ENCODE measurements around the gene TBC1D24.

The TBC1D24 gene

GRCh38 chr16:2482708-2483534 lies 8.0 kb downstream of the TBC1D24 start:
- H3K79me2 ChIP-seq (ENCODE audit: low read length), result peaks cover 7% of the 10 kb centered on the region; the same call in 1 of the 2 replicates
- no peak for DNase-seq
- H3K4me1 ChIP-seq (ENCODE audit: low read length), result no peaks in the 10 kb centered on the region
- no peaks in the 10 kb centered on the region for H4K20me1 ChIP-seq (ENCODE audit: insufficient read depth, low read length)
- H3K9ac ChIP-seq (ENCODE audit: low read length), result no peak overlapping the region
- no peak overlapping the region for H2AFZ ChIP-seq (ENCODE audit: low read length)
- no peaks in the 10 kb centered on the region for H3K9me3 ChIP-seq (replicated peaks; ENCODE audit: insufficient read depth, low read length)
- no peaks in the 10 kb centered on the region for H3K27me3 ChIP-seq (replicated peaks; ENCODE audit: insufficient read depth, low read length)
- TF ChIP-seq EZH2phosphoT487 (IDR thresholded peaks at IDR 0.05; ENCODE audit: low read length) (no peak), EZH2 (optimal IDR thresholded peaks at IDR 0.05; ENCODE audit: low read depth, low read length) (no peak)
- TF ChIP-seq, protein P1, sequence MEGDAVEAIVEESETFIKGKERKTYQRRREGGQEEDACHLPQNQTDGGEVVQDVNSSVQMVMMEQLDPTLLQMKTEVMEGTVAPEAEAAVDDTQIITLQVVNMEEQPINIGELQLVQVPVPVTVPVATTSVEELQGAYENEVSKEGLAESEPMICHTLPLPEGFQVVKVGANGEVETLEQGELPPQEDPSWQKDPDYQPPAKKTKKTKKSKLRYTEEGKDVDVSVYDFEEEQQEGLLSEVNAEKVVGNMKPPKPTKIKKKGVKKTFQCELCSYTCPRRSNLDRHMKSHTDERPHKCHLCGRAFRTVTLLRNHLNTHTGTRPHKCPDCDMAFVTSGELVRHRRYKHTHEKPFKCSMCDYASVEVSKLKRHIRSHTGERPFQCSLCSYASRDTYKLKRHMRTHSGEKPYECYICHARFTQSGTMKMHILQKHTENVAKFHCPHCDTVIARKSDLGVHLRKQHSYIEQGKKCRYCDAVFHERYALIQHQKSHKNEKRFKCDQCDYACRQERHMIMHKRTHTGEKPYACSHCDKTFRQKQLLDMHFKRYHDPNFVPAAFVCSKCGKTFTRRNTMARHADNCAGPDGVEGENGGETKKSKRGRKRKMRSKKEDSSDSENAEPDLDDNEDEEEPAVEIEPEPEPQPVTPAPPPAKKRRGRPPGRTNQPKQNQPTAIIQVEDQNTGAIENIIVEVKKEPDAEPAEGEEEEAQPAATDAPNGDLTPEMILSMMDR (IDR thresholded peaks at IDR 0.05; ENCODE audit: low read length), result no peak
- H3K4me2 ChIP-seq (ENCODE audit: low read depth, low read length), result no peak overlapping the region
- H3F3A ChIP-seq (ENCODE audit: insufficient read depth, low read length), result no peaks in the 10 kb centered on the region
- no peaks in the 10 kb centered on the region for H3K36me3 ChIP-seq (replicated peaks; ENCODE audit: insufficient read depth, low read length)
- H3K4me3 ChIP-seq (ENCODE audit: low read length), result no peak overlapping the region
- H3K9me2 ChIP-seq (replicated peaks; ENCODE audit: insufficient read depth, low read length), result no peaks in the 10 kb centered on the region
- no peak overlapping the region for H3K27ac ChIP-seq (ENCODE audit: low read length)

DNA sequence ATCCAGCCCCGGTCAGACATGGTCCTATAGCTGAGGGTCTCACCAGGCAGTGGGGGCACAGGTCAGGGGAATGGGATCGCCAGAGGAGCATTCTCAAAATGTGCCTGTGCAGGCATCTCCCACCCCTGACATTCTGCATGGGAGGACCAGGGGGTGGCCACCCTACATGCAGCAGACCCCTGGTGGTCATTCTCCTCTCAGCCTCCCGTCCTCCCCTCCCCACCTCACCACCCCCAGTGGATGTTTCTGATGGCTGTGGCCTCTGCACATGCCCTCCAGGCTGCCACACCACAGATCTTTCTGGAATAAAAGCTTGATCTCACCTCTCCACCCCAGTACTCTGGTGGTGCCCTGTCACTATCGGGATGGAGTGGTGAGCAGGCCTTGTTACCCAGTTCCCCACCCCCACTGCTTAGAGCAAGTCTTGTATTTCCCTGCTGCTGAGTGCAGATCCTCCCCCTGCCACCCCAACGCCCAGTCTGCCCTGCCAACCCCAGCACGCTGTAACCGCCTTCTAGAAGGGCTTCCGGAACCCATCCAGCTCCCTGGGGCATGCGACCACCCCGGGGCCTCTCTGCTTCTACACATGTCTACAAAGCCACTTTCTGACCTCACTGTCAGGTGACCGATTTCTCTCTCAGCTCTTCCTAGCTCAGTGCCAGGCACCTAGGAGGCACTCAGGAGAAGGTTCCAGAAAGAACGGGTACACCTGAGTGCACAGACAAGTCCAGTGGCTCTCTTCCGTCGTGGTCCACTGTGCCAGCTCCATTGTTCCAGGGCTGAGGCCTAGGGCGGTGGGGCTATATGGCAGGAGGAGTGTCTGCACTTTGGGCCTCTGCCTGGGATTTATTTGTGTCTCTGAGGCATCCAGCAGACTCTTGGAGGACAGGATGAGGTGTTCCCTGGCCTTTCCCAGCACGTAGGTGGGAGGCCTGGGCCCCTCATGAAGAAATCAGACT lies 9.3 kb downstream of the TBC1D24 start:
- no peaks in the 10 kb centered on the region for H3K9me2 ChIP-seq (replicated peaks; ENCODE audit: insufficient read depth, low read length)
- no peak overlapping the region for H3K27ac ChIP-seq (ENCODE audit: low read length)
- H3K4me2 ChIP-seq (ENCODE audit: low read depth, low read length), result no peak overlapping the region
- no peak overlapping the region for H3K9ac ChIP-seq (ENCODE audit: low read length)
- H3K9me3 ChIP-seq (replicated peaks; ENCODE audit: insufficient read depth, low read length), result no peaks in the 10 kb centered on the region
- H3K36me3 ChIP-seq (replicated peaks; ENCODE audit: insufficient read depth, low read length), result no peaks in the 10 kb centered on the region
- H3K4me3 ChIP-seq (ENCODE audit: low read length), result no peak overlapping the region
- no peaks in the 10 kb centered on the region for H3F3A ChIP-seq (ENCODE audit: insufficient read depth, low read length)
- no peaks in the 10 kb centered on the region for H4K20me1 ChIP-seq (ENCODE audit: insufficient read depth, low read length)
- 0 out of 2 replicates have a peak, but pooled peaks cover 8% of the 10 kb centered on the region for H3K79me2 ChIP-seq (ENCODE audit: low read length)
- no peak for DNase-seq
- no peak overlapping the region for H2AFZ ChIP-seq (ENCODE audit: low read length)
- TF ChIP-seq EZH2phosphoT487 (IDR thresholded peaks at IDR 0.05; ENCODE audit: low read length) (no peak), EZH2 (optimal IDR thresholded peaks at IDR 0.05; ENCODE audit: low read depth, low read length) (no peak)
- TF ChIP-seq, protein P1 (IDR thresholded peaks at IDR 0.05; ENCODE audit: low read length), result no peak
- no peaks in the 10 kb centered on the region for H3K4me1 ChIP-seq (ENCODE audit: low read length)
- H3K27me3 ChIP-seq (replicated peaks; ENCODE audit: insufficient read depth, low read length), result no peaks in the 10 kb centered on the region

DNA sequence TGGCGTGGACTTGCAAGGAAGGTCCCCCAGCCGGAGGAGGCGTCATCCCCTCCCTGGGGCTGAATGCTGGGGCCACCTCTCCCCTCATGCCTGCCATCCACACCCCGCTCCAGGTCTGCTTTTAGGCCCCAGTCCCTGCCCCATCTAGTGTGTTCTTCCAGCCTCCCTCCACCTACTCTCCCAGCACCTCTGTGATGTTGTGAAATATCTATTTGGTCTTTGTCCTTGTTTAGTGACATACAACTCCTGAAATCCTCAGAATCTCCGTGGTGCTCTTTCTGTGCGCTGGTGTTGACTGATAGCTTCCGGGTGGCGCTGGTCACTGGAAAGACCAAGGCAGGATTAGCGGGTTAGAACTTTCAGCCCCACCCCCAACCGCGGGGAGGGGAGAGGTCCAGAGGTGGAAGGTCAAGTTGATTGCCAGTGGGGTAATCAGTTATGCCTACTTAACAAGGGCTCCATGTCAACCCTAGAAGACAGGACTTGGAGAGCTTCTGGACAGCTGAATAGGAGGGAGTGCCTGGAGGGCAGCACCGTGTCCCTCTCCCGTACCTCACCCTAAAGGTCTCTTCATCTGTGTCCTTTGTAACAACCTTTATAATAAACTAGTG lies 10.1 kb downstream of the TBC1D24 start:
- Histone ChIP-seq H3K4me2 (ENCODE audit: low read depth, low read length) (no peak overlapping the region), H4K20me1 (ENCODE audit: insufficient read depth, low read length) (no peaks in the 10 kb centered on the region), H3K36me3 (replicated peaks; ENCODE audit: insufficient read depth, low read length) (no peaks in the 10 kb centered on the region), H3K27ac (ENCODE audit: low read length) (no peak overlapping the region), H2AFZ (ENCODE audit: low read length) (no peak overlapping the region), H3K27me3 (replicated peaks; ENCODE audit: insufficient read depth, low read length) (no peaks in the 10 kb centered on the region), H3K9ac (ENCODE audit: low read length) (no peak overlapping the region), H3K4me1 (ENCODE audit: low read length) (no peaks in the 10 kb centered on the region), H3K9me3 (replicated peaks; ENCODE audit: insufficient read depth, low read length) (no peaks in the 10 kb centered on the region), H3F3A (ENCODE audit: insufficient read depth, low read length) (no peaks in the 10 kb centered on the region), H3K9me2 (replicated peaks; ENCODE audit: insufficient read depth, low read length) (no peaks in the 10 kb centered on the region), H3K79me2 (ENCODE audit: low read length) (0 out of 2 replicates have a peak, but pooled peaks cover 8% of the 10 kb centered on the region), H3K4me3 (ENCODE audit: low read length) (no peak overlapping the region)
- DNase-seq, result no peak
- TF ChIP-seq, protein P1 (IDR thresholded peaks at IDR 0.05; ENCODE audit: low read length), result no peak
- TF ChIP-seq EZH2phosphoT487 (IDR thresholded peaks at IDR 0.05; ENCODE audit: low read length) (no peak), EZH2 (optimal IDR thresholded peaks at IDR 0.05; ENCODE audit: low read depth, low read length) (no peak)

Data from MM.1S (cell line).